ENCODE results near the gene SORBS1. TPM values are rescaled to one million over a fixed set of nuclear protein-coding genes. Genes with fewer than 3 reads are reported as not detected.

Gene SORBS1
- total and polyA plus RNA-seq, 2 donors (not counting 3 experiments of a cell fraction or from before 2014, with no cell fraction given), result 2.0 to 7.9 TPM

DNA sequence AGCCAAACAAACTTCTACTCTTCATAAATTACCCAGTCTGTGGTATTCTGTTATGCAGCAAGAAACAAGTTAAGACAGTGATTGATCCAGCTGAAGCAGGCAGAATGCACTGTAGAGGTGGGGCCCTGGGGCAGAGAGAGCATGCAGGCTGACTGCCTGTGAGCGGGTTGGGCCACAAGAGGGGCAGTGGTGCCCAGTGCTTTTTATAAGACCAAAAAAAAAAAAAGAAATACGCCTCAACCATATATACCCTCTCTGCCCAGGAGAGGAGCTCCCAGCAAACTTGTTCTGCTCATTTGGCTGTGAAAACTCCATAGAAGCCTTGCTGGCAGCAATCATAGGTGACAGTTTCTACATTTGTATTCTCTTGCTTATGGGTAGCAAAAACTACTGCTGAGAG is 104.7 kb downstream of the SORBS1 start:
- POLR2A ChIA-PET, result no interaction called here
- H3K4me1 ChIP-seq (ENCODE audit: control insufficient read depth, extremely low read depth, insufficient read depth, low read length), result no peaks in the 10 kb centered on the region
- H3K9me1 ChIP-seq (replicated peaks; ENCODE audit: control insufficient read depth, extremely low read depth, insufficient read depth, low read length), result no peaks in the 10 kb centered on the region
- no peaks in the 10 kb centered on the region for H4K20me1 ChIP-seq (replicated peaks; ENCODE audit: control insufficient read depth, extremely low read depth, insufficient read depth, low read length)
- H3K9ac ChIP-seq (replicated peaks; ENCODE audit: extremely low read depth, insufficient read depth, low read length), result no peak overlapping the region
- dilution Hi-C loops (cut with MboI; ENCODE audit: extremely low pct_ligation_motif_present, low sequenced_read_pairs), result no loop called here
- intact Hi-C loops (cut with micrococcal nuclease), result no loop called here
- no peak overlapping the region for H3K4me3 ChIP-seq (replicated peaks in 1 of 3; ENCODE audit: insufficient read depth in 1 of 3, low read depth in 1 of 3, low read length in 3 of 3)
- H2AFZ ChIP-seq (ENCODE audit: low read depth, low read length), result no peak overlapping the region
- H3K27me3 ChIP-seq (ENCODE audit: control insufficient read depth in 2 of 2, insufficient read depth in 2 of 2, low read length in 2 of 2), result no peaks in the 10 kb centered on the region
- H3K79me2 ChIP-seq (ENCODE audit: control insufficient read depth, insufficient read depth, low read length), result no peaks in the 10 kb centered on the region
- H3K27ac ChIP-seq (ENCODE audit: insufficient read depth, low read depth, low read length), result no peak overlapping the region
- no peaks in the 10 kb centered on the region for H3K9me3 ChIP-seq (replicated peaks; ENCODE audit: control insufficient read depth, insufficient read depth, low read length)
- H3K4me2 ChIP-seq (ENCODE audit: insufficient read depth, low read length), result no peak overlapping the region
- DNase-seq (ENCODE audit: low read depth, low spot score) (no peak), FAIRE-seq (no peak)
- no TSS peak for BruUV-seq (replicated peaks)
- H3K36me3 ChIP-seq (ENCODE audit: control insufficient read depth in 2 of 2, extremely low read depth in 1 of 2, insufficient read depth in 2 of 2, low read length in 2 of 2), result no peaks in the 10 kb centered on the region
- TF ChIP-seq GATA2 (IDR thresholded peaks at IDR 0.05; ENCODE audit: insufficient read depth, insufficient read length, low read depth, low read length), result no peak
- TF ChIP-seq FOS (IDR thresholded peaks at IDR 0.05; ENCODE audit: borderline replicate concordance, insufficient read depth, low read length), result no peak
- no peak for TF ChIP-seq MYC (IDR thresholded peaks at IDR 0.05; ENCODE audit: low read depth, low read length)
- TF ChIP-seq, protein P1, sequence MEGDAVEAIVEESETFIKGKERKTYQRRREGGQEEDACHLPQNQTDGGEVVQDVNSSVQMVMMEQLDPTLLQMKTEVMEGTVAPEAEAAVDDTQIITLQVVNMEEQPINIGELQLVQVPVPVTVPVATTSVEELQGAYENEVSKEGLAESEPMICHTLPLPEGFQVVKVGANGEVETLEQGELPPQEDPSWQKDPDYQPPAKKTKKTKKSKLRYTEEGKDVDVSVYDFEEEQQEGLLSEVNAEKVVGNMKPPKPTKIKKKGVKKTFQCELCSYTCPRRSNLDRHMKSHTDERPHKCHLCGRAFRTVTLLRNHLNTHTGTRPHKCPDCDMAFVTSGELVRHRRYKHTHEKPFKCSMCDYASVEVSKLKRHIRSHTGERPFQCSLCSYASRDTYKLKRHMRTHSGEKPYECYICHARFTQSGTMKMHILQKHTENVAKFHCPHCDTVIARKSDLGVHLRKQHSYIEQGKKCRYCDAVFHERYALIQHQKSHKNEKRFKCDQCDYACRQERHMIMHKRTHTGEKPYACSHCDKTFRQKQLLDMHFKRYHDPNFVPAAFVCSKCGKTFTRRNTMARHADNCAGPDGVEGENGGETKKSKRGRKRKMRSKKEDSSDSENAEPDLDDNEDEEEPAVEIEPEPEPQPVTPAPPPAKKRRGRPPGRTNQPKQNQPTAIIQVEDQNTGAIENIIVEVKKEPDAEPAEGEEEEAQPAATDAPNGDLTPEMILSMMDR (IDR thresholded peaks at IDR 0.05; ENCODE audit: extremely low read depth in 1 of 2, insufficient read depth in 1 of 2, low read depth in 1 of 2, low read length in 2 of 2), result no peak
- no peak for TF ChIP-seq JUN (IDR thresholded peaks at IDR 0.05; ENCODE audit: borderline replicate concordance, insufficient read depth, insufficient read length, low read depth)
- CTCF ChIA-PET, result interaction anchor here (0.6 to 2.5 kb wide), 3 partner anchors 11 to 145 kb away, joined by 3 to 8 read pairs (median 3); no protein-coding TSS in a partner anchor

DNA sequence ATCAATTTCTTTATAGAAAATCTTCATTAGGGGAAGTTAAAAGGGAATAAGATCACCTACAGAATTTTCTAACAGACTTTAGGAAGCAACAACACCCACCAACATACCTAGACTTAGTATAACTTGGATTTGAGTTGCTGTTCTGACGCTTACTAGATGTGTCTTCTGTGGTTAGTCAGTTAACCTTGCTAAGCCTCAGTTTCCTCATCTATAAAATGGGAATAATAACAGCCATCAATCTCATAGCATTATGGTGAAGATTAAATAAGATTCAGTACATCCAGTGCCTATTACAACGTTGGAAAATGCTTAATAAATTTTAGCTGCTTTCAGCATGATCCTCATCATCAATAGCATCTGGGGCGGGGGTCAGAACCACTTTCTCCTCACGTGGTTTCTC is 106.2 kb downstream of the SORBS1 start:
- ChIA-PET POLR2A (no interaction called here), CTCF (interaction anchor here (1.1 to 2.5 kb wide), 3 partner anchors 9 to 147 kb away, joined by 3 to 8 read pairs (median 4); no protein-coding TSS in a partner anchor)

More for the DNA sequence above, 106.2 kb downstream of the SORBS1 start:
- BruUV-seq (replicated peaks), result no TSS peak
- intact Hi-C loops (cut with micrococcal nuclease) (no loop called here), dilution Hi-C loops (cut with MboI; ENCODE audit: extremely low pct_ligation_motif_present, low sequenced_read_pairs) (no loop called here)
- TF ChIP-seq MYC (IDR thresholded peaks at IDR 0.05; ENCODE audit: low read depth, low read length) (no peak), POLR2A (IDR thresholded peaks at IDR 0.05; ENCODE audit: low read depth, low read length) (no peak), POLR2AphosphoS5 (IDR thresholded peaks at IDR 0.05; ENCODE audit: insufficient read depth, low read depth, low read length) (no peak), FOS (IDR thresholded peaks at IDR 0.05; ENCODE audit: borderline replicate concordance, insufficient read depth, low read length) (no peak), GATA2 (IDR thresholded peaks at IDR 0.05; ENCODE audit: insufficient read depth, insufficient read length, low read depth, low read length) (no peak), JUN (IDR thresholded peaks at IDR 0.05; ENCODE audit: borderline replicate concordance, insufficient read depth, insufficient read length, low read depth) (no peak), EZH2 (IDR thresholded peaks at IDR 0.05; ENCODE audit: borderline replicate concordance, low read depth, low read length, severe bottlenecking) (no peak)
- TF ChIP-seq, protein P1 (IDR thresholded peaks at IDR 0.05; ENCODE audit: extremely low read depth in 1 of 2, insufficient read depth in 1 of 2, low read depth in 1 of 2, low read length in 2 of 2), result no peak
- TF ChIP-seq, protein P2, sequence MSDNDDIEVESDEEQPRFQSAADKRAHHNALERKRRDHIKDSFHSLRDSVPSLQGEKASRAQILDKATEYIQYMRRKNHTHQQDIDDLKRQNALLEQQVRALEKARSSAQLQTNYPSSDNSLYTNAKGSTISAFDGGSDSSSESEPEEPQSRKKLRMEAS (IDR thresholded peaks at IDR 0.05; ENCODE audit: insufficient read depth, insufficient read length), result no peak
- no peak for FAIRE-seq
- Histone ChIP-seq H3K79me2 (ENCODE audit: control insufficient read depth, insufficient read depth, low read length) (no peaks in the 10 kb centered on the region), H3K9me1 (replicated peaks; ENCODE audit: control insufficient read depth, extremely low read depth, insufficient read depth, low read length) (no peaks in the 10 kb centered on the region), H3K4me3 (replicated peaks in 1 of 3; ENCODE audit: insufficient read depth in 1 of 3, low read depth in 1 of 3, low read length in 3 of 3) (no peak overlapping the region), H3K9ac (replicated peaks; ENCODE audit: extremely low read depth, insufficient read depth, low read length) (no peak overlapping the region), H3K9me3 (replicated peaks; ENCODE audit: control insufficient read depth, insufficient read depth, low read length) (no peaks in the 10 kb centered on the region), H4K20me1 (replicated peaks; ENCODE audit: control insufficient read depth, extremely low read depth, insufficient read depth, low read length) (no peaks in the 10 kb centered on the region), H3K36me3 (ENCODE audit: control insufficient read depth in 2 of 2, extremely low read depth in 1 of 2, insufficient read depth in 2 of 2, low read length in 2 of 2) (no peaks in the 10 kb centered on the region), H3K27me3 (ENCODE audit: control insufficient read depth in 2 of 2, insufficient read depth in 2 of 2, low read length in 2 of 2) (no peaks in the 10 kb centered on the region), H3K4me1 (ENCODE audit: control insufficient read depth, extremely low read depth, insufficient read depth, low read length) (no peaks in the 10 kb centered on the region), H3K27ac (ENCODE audit: insufficient read depth, low read depth, low read length) (no peak overlapping the region), H3K4me2 (ENCODE audit: insufficient read depth, low read length) (no peak overlapping the region), H2AFZ (ENCODE audit: low read depth, low read length) (no peak overlapping the region)
- no peak for DNase-seq (ENCODE audit: low read depth, low spot score)

Measured in endothelial cell of umbilical vein (primary cell).